OCI-M1 (cell line): ENCODE data around the gene SLC13A5.
"Not testable (repeated sequence)": the region's sequence is repeated elsewhere in the genome, so short reads cannot be mapped to it uniquely, and the experiment has no call there.

Source experiments
- DNase-seq: peaks from one replicate; lab custom pipeline; 2025; lab: John Stamatoyannopoulos, UW

The SLC13A5 gene

GRCh38 chr17:6713130-6713917 is at the start of gene SLC13A5:
SLC13A5 (minus strand) TSS chr17:6713369; CDS start chr17:6713333, 36 bp downstream.
- DNase-seq = peak; percentile 54

GRCh38 chr17:6761779-6762178 is 48.6 kb upstream of the SLC13A5 start:
- DNase-seq = no peak

GRCh38 chr17:6757747-6758146 is 44.6 kb upstream of the SLC13A5 start:
- no peak for DNase-seq

- DNase-seq = peak; percentile 55
These were observed 43.4 kb upstream of the SLC13A5 start for GRCh38 chr17:6756425-6757031.

GRCh38 chr17:6755731-6756184 is 42.6 kb upstream of the SLC13A5 start, which contains the start of gene XAF1:
XAF1 (plus strand) TSS chr17:6756046; CDS start chr17:6756079, 33 bp downstream.
- DNase-seq = peak; percentile 91

GRCh38 chr17:6755281-6755680 is 42.1 kb upstream of the SLC13A5 start:
- DNase-seq = peak; percentile 41

- peak; percentile 53 for DNase-seq
These were observed 40.4 kb upstream of the SLC13A5 start for GRCh38 chr17:6753546-6753945.

- DNase-seq = peak; percentile 86
These were observed 39.9 kb upstream of the SLC13A5 start for GRCh38 chr17:6753006-6753445.

- peak; percentile 96 for DNase-seq
These were observed 39.1 kb upstream of the SLC13A5 start for GRCh38 chr17:6752068-6752909.

GRCh38 chr17:6749519-6749918 is 36.4 kb upstream of the SLC13A5 start:
- peak; percentile 63 for DNase-seq

GRCh38 chr17:6748617-6749016 is 35.4 kb upstream of the SLC13A5 start:
- peak; percentile 62 for DNase-seq

- DNase-seq = not testable (repeated sequence)
These were observed 33.5 kb upstream of the SLC13A5 start for GRCh38 chr17:6746665-6747064.

GRCh38 chr17:6729531-6729930 is 16.4 kb upstream of the SLC13A5 start:
- no peak for DNase-seq

- DNase-seq = no peak
These were observed 10.8 kb upstream of the SLC13A5 start for GRCh38 chr17:6724009-6724408.

GRCh38 chr17:6721744-6722143 is 8.6 kb upstream of the SLC13A5 start:
- DNase-seq = no peak

GRCh38 chr17:6716736-6717135 is 3.6 kb upstream of the SLC13A5 start:
- DNase-seq = no peak

GRCh38 chr17:6714315-6714874 is 1.2 kb upstream of the SLC13A5 start:
- DNase-seq = no peak

GRCh38 chr17:6713918-6714271 is 726 bp upstream of the SLC13A5 start:
- DNase-seq = no peak

- no peak for DNase-seq
These were observed 377 bp downstream of the SLC13A5 start for GRCh38 chr17:6712854-6713129.

- no peak for DNase-seq
These were observed 913 bp downstream of the SLC13A5 start for GRCh38 chr17:6712058-6712853.

- DNase-seq = no peak
These were observed 1.5 kb downstream of the SLC13A5 start for GRCh38 chr17:6711681-6712057.
